Measurements from ENCODE around the gene MYBPC1.

- TF ChIP-seq CTCF (IDR thresholded peaks at IDR 0.05) = no peak
- no peak for TF ChIP-seq POLR2A (IDR thresholded peaks at IDR 0.05)
Observed at GRCh38 chr12:101714877-101715444, 120.2 kb downstream of the MYBPC1 start.

Data from upper lobe of left lung (tissue), 4 donors.